GM12878 (cell line): ENCODE results near the gene FGFBP3. TPM values are rescaled to one million over a fixed set of nuclear protein-coding genes. Genes with fewer than 3 reads are reported as not detected.

Source experiments
- ATAC-seq: fragments of 200-7000 bp; cut with Tn5 transposase; 3 replicates; pipeline ENCODE4 v1.9.1; 2020; ENCODE audit warnings: mild to moderate bottlenecking, moderate library complexity
- BruUV-seq: library from RNA; stranded (reverse); fragments of 400-500 nt; replicated peaks from 2 replicates; lab custom pipeline; 2021; lab: Mats Ljungman, UMichigan
- CTCF ChIA-PET: fragments of 300-600 bp; sonication (Branson Sonifier 250); formaldehyde crosslinking; extraction: SDS; loops from one replicate; lab custom pipeline; 2021; ENCODE audit warnings: inconsistent platforms; lab: Yijun Ruan, JAX
- POLR2A ChIA-PET: fragments of 350-600 bp; formaldehyde crosslinking; extraction: SDS; loops from one replicate; lab custom pipeline; 2021; ENCODE audit warnings: inconsistent platforms; lab: Charles Lee
- RAD21 ChIA-PET: fragments of 300-600 bp; sonication (Branson Sonifier 250); formaldehyde crosslinking; loops from one replicate; lab custom pipeline; 2023; ENCODE audit warnings: antibody characterized with exemption; ENCODE audit not compliant: unreplicated experiment; lab: Charles Lee
- SMC1A ChIA-PET: fragments of 300-600 bp; sonication (Branson Sonifier 250); formaldehyde crosslinking; loops from one replicate; lab custom pipeline; 2023; ENCODE audit not compliant: unreplicated experiment, uncharacterized antibody; lab: Charles Lee
- DNase-seq: peaks from one replicate; pipeline ENCODE4 v3.0.0-alpha.2; 2011; ENCODE audit warnings: low read depth, low spot score
- FAIRE-seq: peaks from 3 replicates; lab custom pipeline; 2011; peaks lifted over from hg19 to GRCh38; lab: Jason Lieb, UNC
- H2AFZ ChIP-seq: 2 replicates; pipeline ENCODE4 v1.6.0; 2011; ENCODE audit warnings: low read depth, low read length, control low read depth; ENCODE audit not compliant: control insufficient read depth
- H3K27ac ChIP-seq: 2 replicates; pipeline ENCODE4 v1.5.1; 2011; ENCODE audit warnings: control low read depth; ENCODE audit not compliant: control insufficient read depth, insufficient read depth
- H3K27me3 ChIP-seq, 2 experiments: replicated peaks in 1 of 2; 2 replicates each; pipeline versions ENCODE4 v1.6.0 to v1.6.1; 2011; ENCODE audit warnings: low read length in 1 of 2; ENCODE audit not compliant: control insufficient read depth in 2 of 2, insufficient read depth in 2 of 2
- H3K36me3 ChIP-seq, 2 experiments: 2 replicates each; pipeline ENCODE4 v1.5.1; 2011; ENCODE audit warnings: low read length in 1 of 2; ENCODE audit not compliant: control insufficient read depth in 2 of 2, insufficient read depth in 2 of 2
- H3K4me1 ChIP-seq: 2 replicates; pipeline ENCODE4 v1.6.1; 2011; ENCODE audit warnings: mild to moderate bottlenecking, low read length, moderate library complexity, mixed read lengths; ENCODE audit not compliant: control insufficient read depth, insufficient read depth
- H3K4me2 ChIP-seq: 2 replicates; pipeline ENCODE4 v1.6.0; 2011; ENCODE audit warnings: control low read depth; ENCODE audit not compliant: control insufficient read depth, insufficient read depth
- H3K4me3 ChIP-seq: fragments of 200-600 bp; sonication (generic); 2 replicates; pipeline ENCODE4 v1.5.1; 2016
- H3K79me2 ChIP-seq: 2 replicates; pipeline ENCODE4 v1.6.0; 2011; ENCODE audit warnings: low read length; ENCODE audit not compliant: control insufficient read depth, insufficient read depth
- H3K9ac ChIP-seq: 2 replicates; pipeline ENCODE4 v1.8.0; 2011; ENCODE audit warnings: low read length, control low read depth, mixed read lengths; ENCODE audit not compliant: control insufficient read depth, insufficient read depth
- H3K9me3 ChIP-seq: replicated peaks from 3 replicates; pipeline ENCODE4 v1.5.1; 2011; ENCODE audit warnings: mild to moderate bottlenecking, low read length; ENCODE audit not compliant: control insufficient read depth, insufficient read depth
- H4K20me1 ChIP-seq: 2 replicates; pipeline ENCODE4 v1.6.0; 2011; ENCODE audit not compliant: control insufficient read depth, insufficient read depth
- BACH1 ChIP-seq: fragments of 450-650 bp; IDR thresholded peaks from 2 replicates; pipeline ENCODE4 v1.6.1; 2017; ENCODE audit warnings: mild to moderate bottlenecking, borderline replicate concordance
- ETV6 ChIP-seq, 2 experiments: fragments of 450-650 bp in 1 of 2; IDR thresholded peaks in 1 of 2; conservative IDR thresholded peaks in 1 of 2; 2 replicates each; pipeline ENCODE4 v1.6.1; 2014; ENCODE audit warnings: antibody characterized with exemption in 1 of 2, borderline replicate concordance in 1 of 2, low read depth in 1 of 2, mild to moderate bottlenecking in 1 of 2, moderate library complexity in 1 of 2
- PRDM15 ChIP-seq: fragments of 450-650 bp; formaldehyde crosslinking; IDR thresholded peaks from 2 replicates; pipeline ENCODE4 v1.4.0; 2020; ENCODE audit warnings: mild to moderate bottlenecking, moderate library complexity
- RAD21 ChIP-seq: IDR thresholded peaks from 2 replicates; pipeline ENCODE4 v1.6.1; 2011; ENCODE audit warnings: mild to moderate bottlenecking, low read depth, low read length, moderate library complexity; ENCODE audit not compliant: insufficient read depth
- RCOR1 ChIP-seq: conservative IDR thresholded peaks from 2 replicates; pipeline ENCODE4 v1.6.1; 2012; ENCODE audit warnings: low read depth, low read length, improper control_type of control experiment
- RFX5 ChIP-seq: IDR thresholded peaks from 2 replicates; pipeline ENCODE4 v1.6.1; 2011; ENCODE audit warnings: low read depth, low read length, improper control_type of control experiment
- SREBF1 ChIP-seq: IDR thresholded peaks from 2 replicates; pipeline ENCODE4 v1.6.1; 2012; ENCODE audit warnings: mild to moderate bottlenecking, low read length
- TAF1 ChIP-seq: IDR thresholded peaks from 2 replicates; pipeline ENCODE4 v1.6.1; 2011; ENCODE audit warnings: mild to moderate bottlenecking, low read depth, low read length, borderline replicate concordance
- ZBTB40 ChIP-seq: fragments of 450-650 bp; IDR thresholded peaks from 2 replicates; pipeline ENCODE4 v1.6.1; 2016; ENCODE audit warnings: mild to moderate bottlenecking, moderate library complexity, borderline replicate concordance
- ZNF592 ChIP-seq: fragments of 450-650 bp; IDR thresholded peaks from 2 replicates; pipeline ENCODE4 v1.6.1; 2017; ENCODE audit warnings: mild to moderate bottlenecking, moderate library complexity
- WGBS: methylation state at CpG from one replicate; pipeline ENCODE4 v1.1.6; 2016; ENCODE audit warnings: low lambda C conversion rate; ENCODE audit not compliant: insufficient replicate concordance, insufficient coverage; ENCODE audit errors: missing lambda C conversion rate; 5-methylcytosine and 5-hydroxymethylcytosine counted together
- in situ Hi-C: fragments of 300-500 bp; cut with MboI; formaldehyde crosslinking; loops from 9 replicates; pipeline ENCODE4 v1.14.3; 2018; ENCODE audit warnings: mixed read lengths
- intact Hi-C: fragments of 100-400 bp; cut with micrococcal nuclease; formaldehyde crosslinking; loops from one replicate; pipeline ENCODE4 v1.14.2; 2022; ENCODE audit not compliant: unreplicated experiment
- polyA plus RNA-seq, 11 experiments: library from polyadenylated mRNA; depleted of rRNA in 4 of 11; unstranded in 6 of 11; stranded (reverse) in 5 of 11; fragments of >200 nt; fragmentation: Nextera tagmentation in 4 of 11; fragmentation: Illumina TruSeq in 1 of 11; extraction: Ambion mirVana in 4 of 11; extraction: Trizol in 1 of 11; gene quantifications; 1 replicate in 1 of 11; 2 replicates in 10 of 11; pipeline versions ENCODE4 v1.2.1 to v1.2.3, GENCODE V29; 2011 to 2016; ENCODE audit warnings: inconsistent platforms in 2 of 11, missing spikeins in 2 of 11, low read depth in 1 of 11
- total RNA-seq, 4 experiments: library from RNA; depleted of rRNA in 3 of 4; stranded (reverse); fragments of >200 nt in 3 of 4; fragmentation: Illumina TruSeq in 1 of 4; extraction: Trizol in 1 of 4; gene quantifications; 2 replicates each; pipeline versions ENCODE4 v1.2.1 to v1.2.3, GENCODE V29; 2013 to 2021

The FGFBP3 gene
- total and polyA plus RNA-seq, 10 of the 15 experiments (the other 5 are each of a cell fraction or from before 2014, with no cell fraction given), result 0.08 to 1.0 (median 0.23) TPM

- RAD21 ChIA-PET, result interaction anchor here (1.1 to 1.6 kb wide), 2 partner anchors 16 to 608 kb away, joined by 3 to 5 read pairs; partner anchors contain the start of gene BTAF1
- H3K4me1 ChIP-seq, result no peaks in the 10 kb centered on the region; the same call in 1 of the 2 replicates
- no peak for FAIRE-seq
- no peak overlapping the region for H3K9ac ChIP-seq
- no peaks in the 10 kb centered on the region; a peak in 1 of 4 replicates for H3K27me3 ChIP-seq
- in situ Hi-C loops (loop anchor here (5.0 to 25.0 kb wide), 3 partner anchors 150 to 1020 kb away; no protein-coding TSS in a partner anchor), intact Hi-C loops (loop anchor here (5.0 kb wide), 1 partner anchor 410 kb away; no protein-coding TSS in a partner anchor)
- no peaks in the 10 kb centered on the region for H3K36me3 ChIP-seq
- H3K79me2 ChIP-seq, result no peaks in the 10 kb centered on the region
- H3K27ac ChIP-seq, result no peak overlapping the region
- CTCF ChIA-PET, result interaction anchor here (0.6 to 2.4 kb wide), 5 partner anchors 10 to 1416 kb away, joined by 3 to 11 read pairs (median 4); partner anchors contain the start of gene BTAF1
- POLR2A ChIA-PET, result interaction anchor here (0.6 to 2.8 kb wide), 3 partner anchors 9 to 17 kb away, joined by 3 to 9 read pairs (median 4); partner anchors contain the start of gene BTAF1
- no peak for DNase-seq
- SMC1A ChIA-PET, result interaction anchor here (1.0 to 2.6 kb wide), 5 partner anchors 14 to 149 kb away, joined by 3 to 10 read pairs (median 3); partner anchors contain the start of gene BTAF1
- BruUV-seq, result no TSS peak
- no peak overlapping the region for H3K4me2 ChIP-seq
- H4K20me1 ChIP-seq, result no peaks in the 10 kb centered on the region
- H2AFZ ChIP-seq, result no peak overlapping the region
- no peaks in the 10 kb centered on the region for H3K9me3 ChIP-seq
- no peak overlapping the region for H3K4me3 ChIP-seq
- no peak for ATAC-seq
- 97% methylated on average over 5 of the region's 5 CpGs for WGBS
- TF ChIP-seq SREBF1 (no peak), ZNF592 (no peak), PRDM15 (CRISPR knock-in tag) (no peak), ETV6 (conservative IDR thresholded peaks at IDR 0.05 in 1 of 2, IDR thresholded peaks at IDR 0.05 in 1 of 2; ENCODE audit: borderline replicate concordance in 1 of 2, low read depth in 1 of 2) (no peak), TAF1 (no peak), ZBTB40 (no peak), RFX5 (no peak), RCOR1 (no peak), RAD21 (no peak), BACH1 (no peak)
These were observed 2.2 kb downstream of the FGFBP3 start for GRCh38 chr10:91907033-91907594.
